GM12865 (cell line): ENCODE results near the gene NPW.

Experiments used
- DNase-seq: peaks from one replicate; pipeline ENCODE4 v3.0.0; 2010; ENCODE audit warnings: low read depth
- H3K4me3 ChIP-seq: 2 replicates; pipeline ENCODE4 v1.5.1; 2011; ENCODE audit warnings: mild to moderate bottlenecking, low read depth, low read length, control low read depth
- TF ChIP-seq, protein P1 (sequence below): IDR thresholded peaks from 2 replicates; pipeline ENCODE4 v1.5.1; 2011; ENCODE audit warnings: low read length, control low read depth, low read depth, inconsistent platforms; ENCODE audit not compliant: insufficient read depth; ENCODE audit errors: missing control alignments

NPW gene

DNA sequence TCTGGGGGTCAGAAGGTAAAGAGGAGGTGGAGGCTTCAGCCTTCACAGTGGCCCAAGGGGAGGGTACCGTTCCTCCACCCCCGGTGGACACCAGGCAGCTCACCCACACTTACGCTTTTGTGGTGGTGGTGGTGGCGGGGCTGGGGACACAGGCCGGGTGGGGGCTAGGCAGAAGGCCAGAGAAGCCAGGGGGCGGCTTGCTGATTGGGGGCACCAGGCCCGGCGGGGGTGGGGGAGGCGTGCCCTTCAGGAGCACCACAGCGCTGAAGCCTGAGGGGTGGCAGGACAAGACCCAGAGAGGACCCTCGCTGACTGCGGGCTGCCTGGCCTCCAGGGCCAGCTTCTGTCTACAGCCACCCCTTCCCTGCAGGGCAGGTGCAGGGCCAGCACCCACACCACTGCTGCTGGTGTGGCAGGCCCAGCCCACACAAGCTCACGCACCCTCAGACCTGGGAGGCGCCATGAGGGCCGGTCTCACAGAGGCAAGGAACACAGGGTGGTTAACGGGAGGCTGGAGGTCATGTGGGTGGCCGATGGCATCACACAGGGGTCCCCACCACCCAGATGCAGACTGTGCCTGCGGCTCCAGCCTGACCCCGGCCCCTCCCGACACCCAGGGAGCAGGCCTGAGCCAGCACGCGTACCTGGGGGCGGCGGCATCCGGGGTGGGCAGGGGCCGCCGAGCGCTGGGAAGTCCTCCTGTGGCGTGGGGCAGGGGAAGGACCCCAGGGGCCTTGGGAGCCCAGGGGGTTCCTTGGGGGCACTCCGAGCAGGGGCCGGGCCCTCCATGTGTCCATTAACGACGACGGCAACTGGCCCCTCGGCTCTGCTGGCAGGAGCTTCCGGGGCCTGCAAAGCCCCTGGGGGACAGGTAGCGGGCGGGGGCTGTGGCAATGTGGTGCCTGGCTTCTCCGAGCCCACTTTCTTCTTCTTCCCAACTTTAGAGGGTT lies 20.5 kb upstream of the NPW start:
- no peak for DNase-seq
- no peak overlapping the region for H3K4me3 ChIP-seq
- TF ChIP-seq, protein P1, sequence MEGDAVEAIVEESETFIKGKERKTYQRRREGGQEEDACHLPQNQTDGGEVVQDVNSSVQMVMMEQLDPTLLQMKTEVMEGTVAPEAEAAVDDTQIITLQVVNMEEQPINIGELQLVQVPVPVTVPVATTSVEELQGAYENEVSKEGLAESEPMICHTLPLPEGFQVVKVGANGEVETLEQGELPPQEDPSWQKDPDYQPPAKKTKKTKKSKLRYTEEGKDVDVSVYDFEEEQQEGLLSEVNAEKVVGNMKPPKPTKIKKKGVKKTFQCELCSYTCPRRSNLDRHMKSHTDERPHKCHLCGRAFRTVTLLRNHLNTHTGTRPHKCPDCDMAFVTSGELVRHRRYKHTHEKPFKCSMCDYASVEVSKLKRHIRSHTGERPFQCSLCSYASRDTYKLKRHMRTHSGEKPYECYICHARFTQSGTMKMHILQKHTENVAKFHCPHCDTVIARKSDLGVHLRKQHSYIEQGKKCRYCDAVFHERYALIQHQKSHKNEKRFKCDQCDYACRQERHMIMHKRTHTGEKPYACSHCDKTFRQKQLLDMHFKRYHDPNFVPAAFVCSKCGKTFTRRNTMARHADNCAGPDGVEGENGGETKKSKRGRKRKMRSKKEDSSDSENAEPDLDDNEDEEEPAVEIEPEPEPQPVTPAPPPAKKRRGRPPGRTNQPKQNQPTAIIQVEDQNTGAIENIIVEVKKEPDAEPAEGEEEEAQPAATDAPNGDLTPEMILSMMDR, result no peak

DNA sequence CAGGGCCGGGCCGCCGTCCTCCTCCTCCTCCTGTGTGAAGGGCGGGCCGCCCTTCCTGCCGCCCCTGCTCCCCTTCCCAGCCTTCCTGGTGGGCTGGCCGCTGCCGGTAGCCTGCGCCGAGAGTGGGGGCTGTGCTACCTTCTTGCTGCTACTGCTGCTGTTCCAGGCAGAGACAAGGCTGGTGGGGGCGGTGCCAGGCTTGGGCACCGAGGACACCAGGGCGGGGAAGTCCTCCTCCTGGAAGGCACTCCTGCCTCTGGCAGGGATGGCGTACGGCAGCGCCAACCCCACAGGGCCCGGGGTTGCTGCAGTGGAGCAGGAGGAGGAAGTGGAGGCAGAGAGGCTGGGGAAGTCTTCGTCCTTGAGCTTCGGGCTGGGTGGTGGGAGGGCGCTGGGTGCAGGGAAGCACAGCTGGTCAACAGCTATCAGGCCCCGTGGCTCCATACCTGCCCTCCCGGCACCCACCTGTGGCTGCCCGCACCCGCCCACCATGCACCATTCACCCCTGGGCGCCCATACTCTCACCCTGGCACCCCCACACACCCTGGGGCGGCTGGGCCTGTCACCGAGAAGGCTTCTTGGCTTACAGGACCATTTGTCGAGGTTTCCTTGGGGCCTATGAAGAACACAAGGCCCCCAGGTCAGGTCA lies 19.6 kb upstream of the NPW start:
- no peak overlapping the region for H3K4me3 ChIP-seq
- DNase-seq, result no peak
- TF ChIP-seq, protein P1, result no peak

DNA sequence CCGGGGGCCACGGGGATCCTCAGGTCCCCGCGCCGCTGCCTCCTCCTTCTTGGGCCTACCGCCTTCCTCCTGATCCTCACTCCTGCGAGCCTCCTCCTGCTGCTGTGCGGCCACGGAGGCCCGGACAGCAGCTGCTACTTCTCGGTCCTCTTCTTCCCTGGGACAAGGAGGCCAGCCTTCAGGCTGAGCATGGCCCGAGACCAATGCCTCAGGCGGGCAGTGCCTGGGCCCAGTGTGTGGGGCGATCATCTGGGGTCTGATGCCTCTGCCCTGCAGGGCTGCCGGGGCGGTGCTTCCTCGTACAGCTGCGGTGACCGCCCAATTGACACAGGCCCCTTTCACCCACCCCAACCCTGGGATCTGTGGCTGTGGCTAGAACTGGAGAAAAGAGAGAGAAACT lies 18.6 kb upstream of the NPW start:
- TF ChIP-seq, protein P1, result no peak

DNA sequence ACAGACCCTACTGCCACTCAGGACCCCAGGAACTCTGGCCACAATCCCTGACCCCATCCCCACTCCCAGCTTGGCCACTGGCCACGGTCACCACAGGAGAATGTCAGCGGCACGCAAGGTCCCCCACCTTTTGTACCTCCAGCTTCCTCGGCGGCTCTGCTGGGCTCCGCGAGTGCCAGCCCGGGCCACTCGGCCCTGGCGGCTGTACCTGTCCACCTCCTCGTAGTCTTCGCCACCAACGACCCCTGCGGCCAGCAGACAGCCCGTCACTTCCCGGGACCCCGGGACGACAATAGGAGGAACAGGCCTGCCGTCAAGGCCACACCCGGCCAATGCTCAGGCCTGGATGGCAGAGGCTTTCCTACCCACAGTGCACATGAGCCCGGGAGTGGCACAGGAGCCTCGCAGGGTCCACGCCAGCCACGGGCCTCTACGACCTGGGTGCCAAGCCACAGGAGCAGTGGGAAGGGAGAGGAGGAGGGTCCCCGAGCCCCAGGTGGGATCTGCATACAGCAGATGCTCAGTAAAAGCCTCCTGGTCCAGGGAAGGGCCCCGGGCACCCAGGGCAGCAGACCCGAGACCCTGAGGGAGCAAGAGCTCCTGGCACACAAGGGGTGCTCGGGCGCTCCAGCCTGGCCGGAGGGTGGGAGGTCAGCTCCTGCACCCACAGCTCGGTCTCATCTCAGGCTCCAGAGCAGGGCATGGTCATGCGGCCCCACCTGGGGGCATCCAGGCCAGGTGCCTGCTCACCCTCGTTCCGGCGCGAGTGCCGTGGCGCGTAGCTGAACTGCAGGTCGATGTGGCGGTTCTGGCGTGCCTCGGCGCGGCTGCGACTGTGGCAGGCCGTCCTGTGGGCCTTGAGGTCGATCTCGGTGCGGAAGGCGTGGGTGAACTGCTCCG lies 17.9 kb upstream of the NPW start:
- no peak for DNase-seq
- TF ChIP-seq, protein P1, result no peak

More for the DNA sequence above, 18.6 kb upstream of the NPW start:
- H3K4me3 ChIP-seq, result no peak overlapping the region
- no peak for DNase-seq

DNA sequence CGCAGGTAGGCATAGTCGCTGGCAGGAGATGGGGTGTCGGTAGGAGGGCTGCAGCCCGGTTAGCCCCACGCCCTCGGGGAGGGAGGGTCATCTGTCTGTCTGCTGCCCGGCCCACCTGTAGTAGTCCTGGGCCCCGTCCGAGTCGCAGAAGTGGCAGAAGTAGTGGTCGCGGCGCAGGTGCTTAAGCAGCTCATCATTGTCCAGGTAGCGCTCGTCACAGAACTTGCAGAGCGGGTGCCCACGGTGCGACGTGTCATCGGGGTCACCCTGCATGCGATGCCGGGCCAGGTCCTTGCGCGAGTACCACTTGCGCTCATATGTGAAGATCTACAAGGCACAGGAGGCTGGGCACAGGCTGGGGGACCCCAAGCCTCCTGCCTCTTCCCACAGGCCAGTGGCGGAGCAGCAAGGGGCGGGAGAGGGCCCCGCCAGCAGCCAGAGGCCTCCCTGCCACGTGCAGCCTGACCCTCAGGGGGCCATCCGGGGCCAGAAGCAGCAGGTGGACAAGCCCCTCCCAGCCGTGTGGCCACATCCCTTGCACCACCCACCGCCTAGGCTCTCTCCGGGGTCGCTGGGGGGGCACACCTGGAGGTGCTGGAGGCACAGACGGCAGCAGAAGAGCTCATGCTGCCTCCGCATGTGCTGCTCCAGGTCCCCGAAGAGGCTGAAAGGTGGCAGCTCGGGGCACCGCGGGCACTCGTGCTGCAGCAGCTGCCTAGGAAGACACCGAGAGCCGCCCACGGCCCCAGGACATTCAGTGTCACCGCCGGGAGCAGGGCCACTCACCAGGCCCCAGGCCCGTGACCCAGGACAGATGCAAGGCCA lies 17.0 kb upstream of the NPW start:
- H3K4me3 ChIP-seq, result no peak overlapping the region
- TF ChIP-seq, protein P1, result no peak
- no peak for DNase-seq

More for the DNA sequence above, 17.9 kb upstream of the NPW start:
- H3K4me3 ChIP-seq, result no peak overlapping the region
